GM12878 (cell line): ENCODE measurements around the gene PIK3R5. TPM values are rescaled to one million over a fixed set of nuclear protein-coding genes. Genes with fewer than 3 reads are reported as not detected.

Experiments
- ATAC-seq: fragments of 200-7000 bp; cut with Tn5 transposase; 3 replicates; pipeline ENCODE4 v1.9.1; 2020; ENCODE audit warnings: mild to moderate bottlenecking, moderate library complexity
- BruUV-seq: library from RNA; stranded (reverse); fragments of 400-500 nt; replicated peaks from 2 replicates; lab custom pipeline; 2021; lab: Mats Ljungman, UMichigan
- CTCF ChIA-PET: fragments of 300-600 bp; sonication (Branson Sonifier 250); formaldehyde crosslinking; extraction: SDS; loops from one replicate; lab custom pipeline; 2021; ENCODE audit warnings: inconsistent platforms; lab: Yijun Ruan, JAX
- POLR2A ChIA-PET: fragments of 350-600 bp; formaldehyde crosslinking; extraction: SDS; loops from one replicate; lab custom pipeline; 2021; ENCODE audit warnings: inconsistent platforms; lab: Charles Lee
- RAD21 ChIA-PET: fragments of 300-600 bp; sonication (Branson Sonifier 250); formaldehyde crosslinking; loops from one replicate; lab custom pipeline; 2023; ENCODE audit warnings: antibody characterized with exemption; ENCODE audit not compliant: unreplicated experiment; lab: Charles Lee
- SMC1A ChIA-PET: fragments of 300-600 bp; sonication (Branson Sonifier 250); formaldehyde crosslinking; loops from one replicate; lab custom pipeline; 2023; ENCODE audit not compliant: unreplicated experiment, uncharacterized antibody; lab: Charles Lee
- DNase-seq: peaks from one replicate; pipeline ENCODE4 v3.0.0-alpha.2; 2011; ENCODE audit warnings: low read depth, low spot score
- FAIRE-seq: peaks from 3 replicates; lab custom pipeline; 2011; peaks lifted over from hg19 to GRCh38; lab: Jason Lieb, UNC
- H2AFZ ChIP-seq: 2 replicates; pipeline ENCODE4 v1.6.0; 2011; ENCODE audit warnings: low read depth, low read length, control low read depth; ENCODE audit not compliant: control insufficient read depth
- H3K27ac ChIP-seq: 2 replicates; pipeline ENCODE4 v1.5.1; 2011; ENCODE audit warnings: control low read depth; ENCODE audit not compliant: control insufficient read depth, insufficient read depth
- H3K27me3 ChIP-seq, 2 experiments: replicated peaks in 1 of 2; 2 replicates each; pipeline versions ENCODE4 v1.6.0 to v1.6.1; 2011; ENCODE audit warnings: low read length in 1 of 2; ENCODE audit not compliant: control insufficient read depth in 2 of 2, insufficient read depth in 2 of 2
- H3K36me3 ChIP-seq, 2 experiments: 2 replicates each; pipeline ENCODE4 v1.5.1; 2011; ENCODE audit warnings: low read length in 1 of 2; ENCODE audit not compliant: control insufficient read depth in 2 of 2, insufficient read depth in 2 of 2
- H3K4me1 ChIP-seq: 2 replicates; pipeline ENCODE4 v1.6.1; 2011; ENCODE audit warnings: mild to moderate bottlenecking, low read length, moderate library complexity, mixed read lengths; ENCODE audit not compliant: control insufficient read depth, insufficient read depth
- H3K4me2 ChIP-seq: 2 replicates; pipeline ENCODE4 v1.6.0; 2011; ENCODE audit warnings: control low read depth; ENCODE audit not compliant: control insufficient read depth, insufficient read depth
- H3K4me3 ChIP-seq: fragments of 200-600 bp; sonication (generic); 2 replicates; pipeline ENCODE4 v1.5.1; 2016
- H3K79me2 ChIP-seq: 2 replicates; pipeline ENCODE4 v1.6.0; 2011; ENCODE audit warnings: low read length; ENCODE audit not compliant: control insufficient read depth, insufficient read depth
- H3K9ac ChIP-seq: 2 replicates; pipeline ENCODE4 v1.8.0; 2011; ENCODE audit warnings: low read length, control low read depth, mixed read lengths; ENCODE audit not compliant: control insufficient read depth, insufficient read depth
- H3K9me3 ChIP-seq: replicated peaks from 3 replicates; pipeline ENCODE4 v1.5.1; 2011; ENCODE audit warnings: mild to moderate bottlenecking, low read length; ENCODE audit not compliant: control insufficient read depth, insufficient read depth
- H4K20me1 ChIP-seq: 2 replicates; pipeline ENCODE4 v1.6.0; 2011; ENCODE audit not compliant: control insufficient read depth, insufficient read depth
- BCL11A ChIP-seq: IDR thresholded peaks from 2 replicates; pipeline ENCODE4 v1.6.1; 2011; ENCODE audit warnings: low read depth, low read length
- E4F1 ChIP-seq: fragments of 450-650 bp; IDR thresholded peaks from 2 replicates; pipeline ENCODE4 v1.6.1; 2018; ENCODE audit warnings: borderline replicate concordance, mild to moderate bottlenecking; ENCODE audit not compliant: partially characterized antibody
- GATAD2B ChIP-seq: fragments of 450-650 bp; conservative IDR thresholded peaks from 2 replicates; pipeline ENCODE4 v1.6.1; 2017; ENCODE audit warnings: low read depth, mild to moderate bottlenecking, moderate library complexity
- MEF2A ChIP-seq: IDR thresholded peaks from 2 replicates; pipeline ENCODE4 v1.6.1; 2011; ENCODE audit warnings: low read depth, mild to moderate bottlenecking, low read length, moderate library complexity; ENCODE audit not compliant: insufficient read depth
- NFYA ChIP-seq: IDR thresholded peaks from 2 replicates; pipeline ENCODE4 v1.6.1; 2011; ENCODE audit warnings: low read depth, mild to moderate bottlenecking, low read length, improper control_type of control experiment, borderline replicate concordance
- NR2F1 ChIP-seq: fragments of 450-650 bp; conservative IDR thresholded peaks from 2 replicates; pipeline ENCODE4 v1.6.1; 2017; ENCODE audit warnings: mild to moderate bottlenecking
- PML ChIP-seq: IDR thresholded peaks from 2 replicates; pipeline ENCODE4 v1.6.1; 2012; ENCODE audit warnings: low read length, inconsistent platforms
- RELB ChIP-seq: fragments of 450-650 bp; IDR thresholded peaks from 2 replicates; pipeline ENCODE4 v1.6.1; 2017; ENCODE audit warnings: low read depth, mild to moderate bottlenecking, moderate library complexity
- SREBF1 ChIP-seq: IDR thresholded peaks from 2 replicates; pipeline ENCODE4 v1.6.1; 2012; ENCODE audit warnings: mild to moderate bottlenecking, low read length
- TBL1XR1 ChIP-seq: IDR thresholded peaks from 2 replicates; pipeline ENCODE4 v1.6.1; 2012; ENCODE audit warnings: low read depth, low read length, improper control_type of control experiment
- WRNIP1 ChIP-seq: IDR thresholded peaks from 2 replicates; pipeline ENCODE4 v1.6.1; 2011; ENCODE audit warnings: low read depth, low read length, improper control_type of control experiment, borderline replicate concordance
- ZBTB40 ChIP-seq: fragments of 450-650 bp; IDR thresholded peaks from 2 replicates; pipeline ENCODE4 v1.6.1; 2016; ENCODE audit warnings: mild to moderate bottlenecking, moderate library complexity, borderline replicate concordance
- ZZZ3 ChIP-seq: IDR thresholded peaks from 2 replicates; pipeline ENCODE4 v1.6.1; 2011; ENCODE audit warnings: low read depth; ENCODE audit not compliant: control insufficient read depth, insufficient read length
- WGBS: methylation state at CpG from one replicate; pipeline ENCODE4 v1.1.6; 2016; ENCODE audit warnings: low lambda C conversion rate; ENCODE audit not compliant: insufficient replicate concordance, insufficient coverage; ENCODE audit errors: missing lambda C conversion rate; 5-methylcytosine and 5-hydroxymethylcytosine counted together
- in situ Hi-C: fragments of 300-500 bp; cut with MboI; formaldehyde crosslinking; loops from 9 replicates; pipeline ENCODE4 v1.14.3; 2018; ENCODE audit warnings: mixed read lengths
- intact Hi-C: fragments of 100-400 bp; cut with micrococcal nuclease; formaldehyde crosslinking; loops from one replicate; pipeline ENCODE4 v1.14.2; 2022; ENCODE audit not compliant: unreplicated experiment
- polyA plus RNA-seq, 11 experiments: library from polyadenylated mRNA; depleted of rRNA in 4 of 11; unstranded in 6 of 11; stranded (reverse) in 5 of 11; fragments of >200 nt; fragmentation: Nextera tagmentation in 4 of 11; fragmentation: Illumina TruSeq in 1 of 11; extraction: Ambion mirVana in 4 of 11; extraction: Trizol in 1 of 11; gene quantifications; 1 replicate in 1 of 11; 2 replicates in 10 of 11; pipeline versions ENCODE4 v1.2.1 to v1.2.3, GENCODE V29; 2011 to 2016; ENCODE audit warnings: inconsistent platforms in 2 of 11, missing spikeins in 2 of 11, low read depth in 1 of 11
- total RNA-seq, 4 experiments: library from RNA; depleted of rRNA in 3 of 4; stranded (reverse); fragments of >200 nt in 3 of 4; fragmentation: Illumina TruSeq in 1 of 4; extraction: Trizol in 1 of 4; gene quantifications; 2 replicates each; pipeline versions ENCODE4 v1.2.1 to v1.2.3, GENCODE V29; 2013 to 2021

PIK3R5 gene
- total and polyA plus RNA-seq, 10 of the 15 experiments (the other 5 are each of a cell fraction or from before 2014, with no cell fraction given), result 9.5 to 50.8 (median 35.5) TPM

GRCh38 chr17:8955021-8955959 is 10.2 kb downstream of the PIK3R5 start:
- 35% methylated on average over 12 of the region's 12 CpGs for WGBS
- no peak for FAIRE-seq
- peak; percentile 1; the same call in 2 of the 3 replicates for ATAC-seq
- Histone ChIP-seq H4K20me1 (no peaks in the 10 kb centered on the region), H3K9ac (peak overlapping the region; percentile 81), H3K9me3 (peaks cover 17% of the 10 kb centered on the region), H3K4me3 (peak overlapping the region; percentile 49; the same call in 1 of the 2 replicates), H3K27me3 (no peaks in the 10 kb centered on the region), H3K4me1 (peaks cover 87% of the 10 kb centered on the region), H2AFZ (no peak overlapping the region), H3K4me2 (peak overlapping the region; percentile 85), H3K36me3 (peaks cover 3 to 4% of the 10 kb centered on the region in 2 experiments; a peak in 3 of 4 replicates), H3K27ac (peak overlapping the region; percentile 81), H3K79me2 (peaks cover 95% of the 10 kb centered on the region)
- intact Hi-C loops (loop anchor here (5.0 kb wide), 3 partner anchors 33 to 98 kb away; no protein-coding TSS in a partner anchor), in situ Hi-C loops (loop anchor here (5.0 to 25.0 kb wide), 2 partner anchors 98 to 1082 kb away; no protein-coding TSS in a partner anchor)
- DNase-seq, result no peak
- BruUV-seq, result no TSS peak
- SMC1A ChIA-PET, result interaction anchor here (0.7 to 19.1 kb wide), 11 partner anchors 8 to 86 kb away, joined by 3 to 345 read pairs (median 6); no protein-coding TSS in a partner anchor
- RAD21 ChIA-PET, result interaction anchor here (0.6 to 7.8 kb wide), 12 partner anchors 9 to 148 kb away, joined by 3 to 122 read pairs (median 6); partner anchors contain the start of gene PIK3R5
- CTCF ChIA-PET, result interaction anchor here (0.8 to 2.9 kb wide), 7 partner anchors 9 to 97 kb away, joined by 3 to 11 read pairs (median 5); partner anchors contain the start of gene PIK3R5
- POLR2A ChIA-PET, result interaction anchor here (0.6 to 8.1 kb wide), 13 partner anchors 7 to 90 kb away, joined by 3 to 73 read pairs (median 9); partner anchors contain the start of gene PIK3R5
- TF ChIP-seq WRNIP1, result no peak
- no peak for TF ChIP-seq BCL11A
- no peak for TF ChIP-seq NR2F1
- TF ChIP-seq ZBTB40, result no peak
- peak; percentile 58 for TF ChIP-seq RELB
- TF ChIP-seq TBL1XR1, result peak; percentile 4; the same call in 1 of the 2 replicates
- no peak for TF ChIP-seq ZZZ3
- no peak for TF ChIP-seq E4F1
- no peak for TF ChIP-seq PML
- no peak for TF ChIP-seq SREBF1
- TF ChIP-seq NFYA, result no peak
- no peak for TF ChIP-seq GATAD2B
- no peak for TF ChIP-seq MEF2A
